HG03575 (cell line): ENCODE results near the gene MSI2.

Experiments
- ATAC-seq: cut with Tn5 transposase; IDR thresholded peaks from one replicate; pipeline ENCODE4 v1.9.1; 2021; ENCODE audit not compliant: unreplicated experiment, insufficient number of reproducible peaks, low FRiP score; ENCODE audit errors: extremely low read depth

MSI2 gene

GRCh38 chr17:57544401-57544800 lies 288.1 kb downstream of the MSI2 start:
- ATAC-seq = no peak

- no peak for ATAC-seq
Measured at GRCh38 chr17:57544834-57545463, 288.6 kb downstream of the MSI2 start.

GRCh38 chr17:57545731-57546342 lies 289.5 kb downstream of the MSI2 start:
- ATAC-seq = no peak

- ATAC-seq = no peak
Measured at GRCh38 chr17:57548421-57549410, 292.4 kb downstream of the MSI2 start.

GRCh38 chr17:57549468-57549867 lies 293.1 kb downstream of the MSI2 start:
- ATAC-seq = no peak

- no peak for ATAC-seq
Measured at GRCh38 chr17:57550016-57550415, 293.7 kb downstream of the MSI2 start.

GRCh38 chr17:57550668-57551315 lies 294.5 kb downstream of the MSI2 start:
- ATAC-seq = no peak

- ATAC-seq = no peak
Measured at GRCh38 chr17:57551321-57552079, 295.2 kb downstream of the MSI2 start.

- no peak for ATAC-seq
Measured at GRCh38 chr17:57552114-57552624, 295.8 kb downstream of the MSI2 start.

GRCh38 chr17:57553526-57553925 lies 297.2 kb downstream of the MSI2 start:
- ATAC-seq = no peak

GRCh38 chr17:57553991-57554825 lies 297.9 kb downstream of the MSI2 start:
- ATAC-seq = no peak

GRCh38 chr17:57554826-57555635 lies 298.7 kb downstream of the MSI2 start:
- ATAC-seq = no peak

- ATAC-seq = no peak
Measured at GRCh38 chr17:57555636-57556175, 299.4 kb downstream of the MSI2 start.

GRCh38 chr17:57556320-57556719 lies 300.0 kb downstream of the MSI2 start:
- ATAC-seq = no peak

- no peak for ATAC-seq
Measured at GRCh38 chr17:57556977-57557376, 300.7 kb downstream of the MSI2 start.

- ATAC-seq = no peak
Measured at GRCh38 chr17:57557416-57557815, 301.1 kb downstream of the MSI2 start.
